WTC11 (cell line): Measurements from ENCODE around the gene MON2. TPM values are rescaled to one million over a fixed set of nuclear protein-coding genes. Genes with fewer than 3 reads are reported as not detected.

Source experiments
- ATAC-seq: fragments of 200-7000 bp; cut with Tn5 transposase; 2 replicates; pipeline ENCODE4 v1.10.0; 2021; ENCODE audit warnings: mild to moderate bottlenecking, moderate library complexity
- CTCF ChIA-PET: fragments of 300-600 bp; sonication (Branson Sonifier 250); formaldehyde crosslinking; loops from one replicate; lab custom pipeline; 2021; ENCODE audit warnings: antibody characterized with exemption; lab: Charles Lee
- POLR2A ChIA-PET: fragments of 350-600 bp; sonication (Branson Sonifier 250); formaldehyde crosslinking; loops from one replicate; lab custom pipeline; 2021; ENCODE audit warnings: antibody characterized with exemption; lab: Charles Lee
- DNase-seq: peaks from one replicate; pipeline ENCODE4 v3.0.0; 2021; ENCODE audit warnings: low spot score
- H3K27ac Mint-ChIP-seq: 2 replicates; pipeline ENCODE4 v1.8.0; 2021; ENCODE audit warnings: mixed read lengths
- H3K27me3 Mint-ChIP-seq: 2 replicates; pipeline ENCODE4 v1.8.0; 2021; ENCODE audit warnings: low read depth, mild to moderate bottlenecking, moderate library complexity, mixed read lengths
- H3K36me3 Mint-ChIP-seq: 2 replicates; pipeline ENCODE4 v1.8.0; 2021; ENCODE audit warnings: mixed read lengths
- H3K4me1 Mint-ChIP-seq: 2 replicates; pipeline ENCODE4 v1.8.0; 2022; ENCODE audit warnings: mixed read lengths
- H3K4me3 Mint-ChIP-seq: 2 replicates; pipeline ENCODE4 v1.8.0; 2021; ENCODE audit warnings: mild to moderate bottlenecking, moderate library complexity, mixed read lengths
- H3K9me3 Mint-ChIP-seq: 2 replicates; pipeline ENCODE4 v1.8.0; 2021; ENCODE audit warnings: mixed read lengths
- ESRRA ChIP-seq: sonication (generic); formaldehyde crosslinking; IDR thresholded peaks from 2 replicates; pipeline ENCODE4 v1.8.1; 2022; ENCODE audit warnings: mild to moderate bottlenecking, missing genetic modification reagents, borderline replicate concordance
- ETV6 ChIP-seq: sonication (generic); formaldehyde crosslinking; IDR thresholded peaks from 2 replicates; pipeline ENCODE4 v1.8.1; 2022; ENCODE audit warnings: mild to moderate bottlenecking, missing genetic modification reagents
- FOXK1 ChIP-seq: sonication (generic); formaldehyde crosslinking; IDR thresholded peaks from 2 replicates; pipeline ENCODE4 v1.8.0; 2022; ENCODE audit warnings: mild to moderate bottlenecking, moderate library complexity, missing genetic modification reagents
- GABPB1 ChIP-seq: sonication (generic); formaldehyde crosslinking; IDR thresholded peaks from 2 replicates; pipeline ENCODE4 v1.8.1; 2023; ENCODE audit warnings: mild to moderate bottlenecking, missing genetic modification reagents
- GTF2I ChIP-seq: fragments of 250-450 bp; sonication (Bioruptor Pico); conservative IDR thresholded peaks from 2 replicates; pipeline ENCODE4 v1.4.0; 2021; ENCODE audit warnings: mild to moderate bottlenecking
- IRF2 ChIP-seq: sonication (generic); formaldehyde crosslinking; IDR thresholded peaks from 2 replicates; pipeline ENCODE4 v1.8.0; 2022; ENCODE audit warnings: low read depth, missing genetic modification reagents, borderline replicate concordance
- JAZF1 ChIP-seq: fragments of 250-450 bp; sonication (Bioruptor Pico); IDR thresholded peaks from 2 replicates; pipeline ENCODE4 v1.9.0; 2021; ENCODE audit warnings: moderate library complexity, mild to moderate bottlenecking, inconsistent platforms
- NR1H2 ChIP-seq: sonication (generic); formaldehyde crosslinking; IDR thresholded peaks from 2 replicates; pipeline ENCODE4 v1.9.0; 2021; ENCODE audit warnings: mild to moderate bottlenecking, moderate library complexity, missing genetic modification reagents
- PRRX2 ChIP-seq: fragments of 250-450 bp; sonication (Bioruptor Pico); IDR thresholded peaks from 2 replicates; pipeline ENCODE4 v1.8.0; 2021; ENCODE audit warnings: mild to moderate bottlenecking
- SOX15 ChIP-seq: fragments of 250-450 bp; sonication (Bioruptor Pico); IDR thresholded peaks from 2 replicates; pipeline ENCODE4 v1.9.0; 2021; ENCODE audit warnings: mild to moderate bottlenecking
- TP53 ChIP-seq: sonication (generic); formaldehyde crosslinking; IDR thresholded peaks from 2 replicates; pipeline ENCODE4 v1.8.1; 2023; ENCODE audit warnings: mild to moderate bottlenecking, missing genetic modification reagents
- ZNF232 ChIP-seq: sonication (generic); formaldehyde crosslinking; IDR thresholded peaks from 2 replicates; pipeline ENCODE4 v1.8.0; 2022; ENCODE audit warnings: mild to moderate bottlenecking, missing genetic modification reagents
- ZNF317 ChIP-seq: sonication (generic); formaldehyde crosslinking; IDR thresholded peaks from 2 replicates; pipeline ENCODE4 v1.8.1; 2023; ENCODE audit warnings: low read depth, mild to moderate bottlenecking, moderate library complexity, missing genetic modification reagents, borderline replicate concordance
- ZNF671 ChIP-seq: fragments of 250-450 bp; sonication (Bioruptor Pico); IDR thresholded peaks from 2 replicates; pipeline ENCODE4 v1.8.0; 2021; ENCODE audit warnings: mild to moderate bottlenecking
- total RNA-seq: library from RNA; stranded (reverse); gene quantifications from 3 replicates; pipeline ENCODE4 v1.2.3, GENCODE V29; 2021
- TF ChIP-seq, protein P1 (sequence below): sonication (generic); formaldehyde crosslinking; IDR thresholded peaks from 2 replicates; pipeline ENCODE4 v1.8.0; 2022; ENCODE audit warnings: mild to moderate bottlenecking, missing genetic modification reagents
- TF ChIP-seq, protein P2 (sequence below): sonication (generic); formaldehyde crosslinking; IDR thresholded peaks from 2 replicates; pipeline ENCODE4 v1.8.1; 2023; ENCODE audit warnings: mild to moderate bottlenecking, missing genetic modification reagents, moderate library complexity
- TF ChIP-seq, protein P3 (sequence below): fragments of 250-450 bp; sonication (Bioruptor Pico); IDR thresholded peaks from 2 replicates; pipeline ENCODE4 v2.1.2; 2022; ENCODE audit warnings: mild to moderate bottlenecking, moderate library complexity
- TF ChIP-seq, protein P4 (sequence below): sonication (generic); formaldehyde crosslinking; IDR thresholded peaks from 2 replicates; pipeline ENCODE4 v1.8.0; 2023; ENCODE audit warnings: mild to moderate bottlenecking, missing genetic modification reagents
- TF ChIP-seq, protein P5 (sequence below): sonication (generic); formaldehyde crosslinking; IDR thresholded peaks from 2 replicates; pipeline ENCODE4 v1.8.0; 2022; ENCODE audit warnings: mild to moderate bottlenecking, missing genetic modification reagents
- TF ChIP-seq, protein P6 (sequence below): fragments of 250-450 bp; sonication (Bioruptor Pico); IDR thresholded peaks from 2 replicates; pipeline ENCODE4 v1.9.0; 2021; ENCODE audit warnings: mild to moderate bottlenecking
- TF ChIP-seq, protein P7 (sequence below): sonication (generic); formaldehyde crosslinking; IDR thresholded peaks from 2 replicates; pipeline ENCODE4 v1.8.1; 2023; ENCODE audit warnings: mild to moderate bottlenecking, missing genetic modification reagents
- TF ChIP-seq, protein P8 (sequence below): sonication (generic); formaldehyde crosslinking; IDR thresholded peaks from 2 replicates; pipeline ENCODE4 v1.8.0; 2022; ENCODE audit warnings: missing genetic modification reagents

Gene MON2
- total RNA-seq, 1 experiment from 2014 or later: 25.8 TPM

DNA sequence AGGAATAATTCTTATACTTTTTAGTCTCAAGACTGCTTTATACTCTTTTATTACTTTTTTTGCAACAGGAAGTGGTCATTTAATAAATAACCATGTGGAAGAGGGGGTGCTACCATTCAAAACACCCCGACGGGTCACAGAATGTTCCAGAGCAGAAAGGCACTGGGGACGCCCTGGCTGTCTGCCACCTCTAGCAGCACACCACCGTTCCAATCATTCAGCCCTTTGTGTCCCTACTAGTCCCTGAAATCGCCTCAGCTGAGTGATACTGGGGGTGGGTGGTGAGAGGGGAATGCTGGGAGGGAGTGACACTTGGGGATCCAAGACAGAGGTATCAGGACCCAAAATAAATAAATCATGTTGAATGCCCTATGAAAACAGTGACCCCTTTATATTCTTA lies 52.4 kb downstream of the MON2 start (continued):
- TF ChIP-seq, protein P1, sequence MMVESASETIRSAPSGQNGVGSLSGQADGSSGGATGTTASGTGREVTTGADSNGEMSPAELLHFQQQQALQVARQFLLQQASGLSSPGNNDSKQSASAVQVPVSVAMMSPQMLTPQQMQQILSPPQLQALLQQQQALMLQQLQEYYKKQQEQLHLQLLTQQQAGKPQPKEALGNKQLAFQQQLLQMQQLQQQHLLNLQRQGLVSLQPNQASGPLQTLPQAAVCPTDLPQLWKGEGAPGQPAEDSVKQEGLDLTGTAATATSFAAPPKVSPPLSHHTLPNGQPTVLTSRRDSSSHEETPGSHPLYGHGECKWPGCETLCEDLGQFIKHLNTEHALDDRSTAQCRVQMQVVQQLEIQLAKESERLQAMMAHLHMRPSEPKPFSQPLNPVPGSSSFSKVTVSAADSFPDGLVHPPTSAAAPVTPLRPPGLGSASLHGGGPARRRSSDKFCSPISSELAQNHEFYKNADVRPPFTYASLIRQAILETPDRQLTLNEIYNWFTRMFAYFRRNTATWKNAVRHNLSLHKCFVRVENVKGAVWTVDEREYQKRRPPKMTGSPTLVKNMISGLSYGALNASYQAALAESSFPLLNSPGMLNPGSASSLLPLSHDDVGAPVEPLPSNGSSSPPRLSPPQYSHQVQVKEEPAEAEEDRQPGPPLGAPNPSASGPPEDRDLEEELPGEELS (CRISPR knock-in tag): no peak
- TF ChIP-seq, protein P2, sequence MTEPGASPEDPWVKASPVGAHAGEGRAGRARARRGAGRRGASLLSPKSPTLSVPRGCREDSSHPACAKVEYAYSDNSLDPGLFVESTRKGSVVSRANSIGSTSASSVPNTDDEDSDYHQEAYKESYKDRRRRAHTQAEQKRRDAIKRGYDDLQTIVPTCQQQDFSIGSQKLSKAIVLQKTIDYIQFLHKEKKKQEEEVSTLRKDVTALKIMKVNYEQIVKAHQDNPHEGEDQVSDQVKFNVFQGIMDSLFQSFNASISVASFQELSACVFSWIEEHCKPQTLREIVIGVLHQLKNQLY (CRISPR knock-in tag): no peak
- TF ChIP-seq ZNF317 (CRISPR knock-in tag) (no peak), TP53 (CRISPR knock-in tag) (no peak), PRRX2 (CRISPR knock-in tag) (no peak), ZNF232 (CRISPR knock-in tag) (no peak), NR1H2 (CRISPR knock-in tag) (no peak)
- TF ChIP-seq, protein P3, sequence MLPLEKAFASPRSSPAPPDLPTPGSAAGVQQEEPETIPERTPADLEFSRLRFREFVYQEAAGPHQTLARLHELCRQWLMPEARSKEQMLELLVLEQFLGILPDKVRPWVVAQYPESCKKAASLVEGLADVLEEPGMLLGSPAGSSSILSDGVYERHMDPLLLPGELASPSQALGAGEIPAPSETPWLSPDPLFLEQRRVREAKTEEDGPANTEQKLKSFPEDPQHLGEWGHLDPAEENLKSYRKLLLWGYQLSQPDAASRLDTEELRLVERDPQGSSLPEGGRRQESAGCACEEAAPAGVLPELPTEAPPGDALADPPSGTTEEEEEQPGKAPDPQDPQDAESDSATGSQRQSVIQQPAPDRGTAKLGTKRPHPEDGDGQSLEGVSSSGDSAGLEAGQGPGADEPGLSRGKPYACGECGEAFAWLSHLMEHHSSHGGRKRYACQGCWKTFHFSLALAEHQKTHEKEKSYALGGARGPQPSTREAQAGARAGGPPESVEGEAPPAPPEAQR (CRISPR knock-in tag): no peak
- TF ChIP-seq, protein P4, sequence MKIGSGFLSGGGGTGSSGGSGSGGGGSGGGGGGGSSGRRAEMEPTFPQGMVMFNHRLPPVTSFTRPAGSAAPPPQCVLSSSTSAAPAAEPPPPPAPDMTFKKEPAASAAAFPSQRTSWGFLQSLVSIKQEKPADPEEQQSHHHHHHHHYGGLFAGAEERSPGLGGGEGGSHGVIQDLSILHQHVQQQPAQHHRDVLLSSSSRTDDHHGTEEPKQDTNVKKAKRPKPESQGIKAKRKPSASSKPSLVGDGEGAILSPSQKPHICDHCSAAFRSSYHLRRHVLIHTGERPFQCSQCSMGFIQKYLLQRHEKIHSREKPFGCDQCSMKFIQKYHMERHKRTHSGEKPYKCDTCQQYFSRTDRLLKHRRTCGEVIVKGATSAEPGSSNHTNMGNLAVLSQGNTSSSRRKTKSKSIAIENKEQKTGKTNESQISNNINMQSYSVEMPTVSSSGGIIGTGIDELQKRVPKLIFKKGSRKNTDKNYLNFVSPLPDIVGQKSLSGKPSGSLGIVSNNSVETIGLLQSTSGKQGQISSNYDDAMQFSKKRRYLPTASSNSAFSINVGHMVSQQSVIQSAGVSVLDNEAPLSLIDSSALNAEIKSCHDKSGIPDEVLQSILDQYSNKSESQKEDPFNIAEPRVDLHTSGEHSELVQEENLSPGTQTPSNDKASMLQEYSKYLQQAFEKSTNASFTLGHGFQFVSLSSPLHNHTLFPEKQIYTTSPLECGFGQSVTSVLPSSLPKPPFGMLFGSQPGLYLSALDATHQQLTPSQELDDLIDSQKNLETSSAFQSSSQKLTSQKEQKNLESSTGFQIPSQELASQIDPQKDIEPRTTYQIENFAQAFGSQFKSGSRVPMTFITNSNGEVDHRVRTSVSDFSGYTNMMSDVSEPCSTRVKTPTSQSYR (CRISPR knock-in tag): no peak
- TF ChIP-seq, protein P5, sequence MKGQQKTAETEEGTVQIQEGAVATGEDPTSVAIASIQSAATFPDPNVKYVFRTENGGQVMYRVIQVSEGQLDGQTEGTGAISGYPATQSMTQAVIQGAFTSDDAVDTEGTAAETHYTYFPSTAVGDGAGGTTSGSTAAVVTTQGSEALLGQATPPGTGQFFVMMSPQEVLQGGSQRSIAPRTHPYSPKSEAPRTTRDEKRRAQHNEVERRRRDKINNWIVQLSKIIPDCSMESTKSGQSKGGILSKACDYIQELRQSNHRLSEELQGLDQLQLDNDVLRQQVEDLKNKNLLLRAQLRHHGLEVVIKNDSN (CRISPR knock-in tag): no peak
- TF ChIP-seq, all 79 proteins: peak for 0

DNA sequence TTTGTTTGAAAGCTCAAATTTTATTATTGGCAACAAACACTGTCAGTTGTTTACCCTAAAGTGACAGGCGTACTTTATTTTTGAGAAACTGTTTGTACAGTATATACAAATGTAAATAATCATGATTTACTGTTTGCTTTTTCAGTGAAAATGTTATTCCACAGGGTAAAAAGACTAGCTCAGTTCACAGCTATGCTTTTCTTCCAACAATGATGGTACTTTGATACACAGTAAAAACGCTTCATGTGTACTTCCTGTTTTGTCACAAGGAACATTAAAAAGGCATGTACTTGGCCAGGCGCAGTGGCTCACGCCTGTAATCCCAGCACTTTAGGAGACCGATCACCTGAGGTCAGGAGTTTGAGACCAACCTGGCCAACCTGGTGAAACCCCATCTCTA lies 53.7 kb downstream of the MON2 start:
- POLR2A ChIA-PET: interaction anchor here (0.6 kb wide), 1 partner anchor 455 kb away, joined by 3 read pairs; no protein-coding TSS in a partner anchor
- no peaks in the 10 kb centered on the region for H3K36me3 Mint-ChIP-seq
- peaks cover under 1% of the 10 kb centered on the region; the same call in 1 of the 2 replicates for H3K9me3 Mint-ChIP-seq
- CTCF ChIA-PET: interaction anchor here (1.6 kb wide), 1 partner anchor 85 kb away, joined by 5 read pairs; no protein-coding TSS in a partner anchor
- no peaks in the 10 kb centered on the region for H3K27me3 Mint-ChIP-seq
- 0 out of 2 replicates have a peak, but pooled peaks cover 3% of the 10 kb centered on the region for H3K4me1 Mint-ChIP-seq
- H3K4me3 Mint-ChIP-seq: no peak overlapping the region
- H3K27ac Mint-ChIP-seq: no peak overlapping the region
- no peak for ATAC-seq
- no peak for DNase-seq
- TF ChIP-seq, protein P6, sequence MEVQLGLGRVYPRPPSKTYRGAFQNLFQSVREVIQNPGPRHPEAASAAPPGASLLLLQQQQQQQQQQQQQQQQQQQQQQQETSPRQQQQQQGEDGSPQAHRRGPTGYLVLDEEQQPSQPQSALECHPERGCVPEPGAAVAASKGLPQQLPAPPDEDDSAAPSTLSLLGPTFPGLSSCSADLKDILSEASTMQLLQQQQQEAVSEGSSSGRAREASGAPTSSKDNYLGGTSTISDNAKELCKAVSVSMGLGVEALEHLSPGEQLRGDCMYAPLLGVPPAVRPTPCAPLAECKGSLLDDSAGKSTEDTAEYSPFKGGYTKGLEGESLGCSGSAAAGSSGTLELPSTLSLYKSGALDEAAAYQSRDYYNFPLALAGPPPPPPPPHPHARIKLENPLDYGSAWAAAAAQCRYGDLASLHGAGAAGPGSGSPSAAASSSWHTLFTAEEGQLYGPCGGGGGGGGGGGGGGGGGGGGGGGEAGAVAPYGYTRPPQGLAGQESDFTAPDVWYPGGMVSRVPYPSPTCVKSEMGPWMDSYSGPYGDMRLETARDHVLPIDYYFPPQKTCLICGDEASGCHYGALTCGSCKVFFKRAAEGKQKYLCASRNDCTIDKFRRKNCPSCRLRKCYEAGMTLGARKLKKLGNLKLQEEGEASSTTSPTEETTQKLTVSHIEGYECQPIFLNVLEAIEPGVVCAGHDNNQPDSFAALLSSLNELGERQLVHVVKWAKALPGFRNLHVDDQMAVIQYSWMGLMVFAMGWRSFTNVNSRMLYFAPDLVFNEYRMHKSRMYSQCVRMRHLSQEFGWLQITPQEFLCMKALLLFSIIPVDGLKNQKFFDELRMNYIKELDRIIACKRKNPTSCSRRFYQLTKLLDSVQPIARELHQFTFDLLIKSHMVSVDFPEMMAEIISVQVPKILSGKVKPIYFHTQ: no peak
- TF ChIP-seq SOX15 (no peak), FOXK1 (CRISPR knock-in tag) (no peak), ZNF232 (CRISPR knock-in tag) (no peak), JAZF1 (CRISPR knock-in tag) (no peak), GABPB1 (CRISPR knock-in tag) (no peak), ESRRA (no peak), ETV6 (CRISPR knock-in tag) (no peak), IRF2 (no peak), GTF2I (no peak), ZNF671 (CRISPR knock-in tag) (no peak)
- TF ChIP-seq, protein P7, sequence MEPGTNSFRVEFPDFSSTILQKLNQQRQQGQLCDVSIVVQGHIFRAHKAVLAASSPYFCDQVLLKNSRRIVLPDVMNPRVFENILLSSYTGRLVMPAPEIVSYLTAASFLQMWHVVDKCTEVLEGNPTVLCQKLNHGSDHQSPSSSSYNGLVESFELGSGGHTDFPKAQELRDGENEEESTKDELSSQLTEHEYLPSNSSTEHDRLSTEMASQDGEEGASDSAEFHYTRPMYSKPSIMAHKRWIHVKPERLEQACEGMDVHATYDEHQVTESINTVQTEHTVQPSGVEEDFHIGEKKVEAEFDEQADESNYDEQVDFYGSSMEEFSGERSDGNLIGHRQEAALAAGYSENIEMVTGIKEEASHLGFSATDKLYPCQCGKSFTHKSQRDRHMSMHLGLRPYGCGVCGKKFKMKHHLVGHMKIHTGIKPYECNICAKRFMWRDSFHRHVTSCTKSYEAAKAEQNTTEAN (CRISPR knock-in tag): no peak
- TF ChIP-seq, protein P8, sequence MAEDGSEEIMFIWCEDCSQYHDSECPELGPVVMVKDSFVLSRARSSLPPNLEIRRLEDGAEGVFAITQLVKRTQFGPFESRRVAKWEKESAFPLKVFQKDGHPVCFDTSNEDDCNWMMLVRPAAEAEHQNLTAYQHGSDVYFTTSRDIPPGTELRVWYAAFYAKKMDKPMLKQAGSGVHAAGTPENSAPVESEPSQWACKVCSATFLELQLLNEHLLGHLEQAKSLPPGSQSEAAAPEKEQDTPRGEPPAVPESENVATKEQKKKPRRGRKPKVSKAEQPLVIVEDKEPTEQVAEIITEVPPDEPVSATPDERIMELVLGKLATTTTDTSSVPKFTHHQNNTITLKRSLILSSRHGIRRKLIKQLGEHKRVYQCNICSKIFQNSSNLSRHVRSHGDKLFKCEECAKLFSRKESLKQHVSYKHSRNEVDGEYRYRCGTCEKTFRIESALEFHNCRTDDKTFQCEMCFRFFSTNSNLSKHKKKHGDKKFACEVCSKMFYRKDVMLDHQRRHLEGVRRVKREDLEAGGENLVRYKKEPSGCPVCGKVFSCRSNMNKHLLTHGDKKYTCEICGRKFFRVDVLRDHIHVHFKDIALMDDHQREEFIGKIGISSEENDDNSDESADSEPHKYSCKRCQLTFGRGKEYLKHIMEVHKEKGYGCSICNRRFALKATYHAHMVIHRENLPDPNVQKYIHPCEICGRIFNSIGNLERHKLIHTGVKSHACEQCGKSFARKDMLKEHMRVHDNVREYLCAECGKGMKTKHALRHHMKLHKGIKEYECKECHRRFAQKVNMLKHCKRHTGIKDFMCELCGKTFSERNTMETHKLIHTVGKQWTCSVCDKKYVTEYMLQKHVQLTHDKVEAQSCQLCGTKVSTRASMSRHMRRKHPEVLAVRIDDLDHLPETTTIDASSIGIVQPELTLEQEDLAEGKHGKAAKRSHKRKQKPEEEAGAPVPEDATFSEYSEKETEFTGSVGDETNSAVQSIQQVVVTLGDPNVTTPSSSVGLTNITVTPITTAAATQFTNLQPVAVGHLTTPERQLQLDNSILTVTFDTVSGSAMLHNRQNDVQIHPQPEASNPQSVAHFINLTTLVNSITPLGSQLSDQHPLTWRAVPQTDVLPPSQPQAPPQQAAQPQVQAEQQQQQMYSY (CRISPR knock-in tag): no peak
